HCT116 (cell line): ENCODE results near the gene DNMT3B. TPM values are rescaled to one million over a fixed set of nuclear protein-coding genes. Genes with fewer than 3 reads are reported as not detected.

Experiments used
- ATAC-seq: fragments of 200-7000 bp; cut with Tn5 transposase; 2 replicates; pipeline ENCODE4 v1.9.1; 2020; ENCODE audit warnings: mild to moderate bottlenecking, moderate library complexity
- BruUV-seq: library from RNA; stranded (reverse); fragments of 400-500 nt; replicated peaks from 2 replicates; lab custom pipeline; 2021; lab: Mats Ljungman, UMichigan
- CTCF ChIA-PET: fragments of 300-600 bp; sonication (Branson Sonifier 250); formaldehyde crosslinking; loops from one replicate; lab custom pipeline; 2021; ENCODE audit warnings: antibody characterized with exemption; lab: Charles Lee
- POLR2A ChIA-PET: fragments of 300-600, 350-600 bp; sonication (Branson Sonifier 250); formaldehyde crosslinking; loops from one replicate; lab custom pipeline; 2021; ENCODE audit warnings: antibody characterized with exemption; lab: Charles Lee
- RAD21 ChIA-PET, 2 experiments: fragments of 300-600 bp; sonication (Branson Sonifier 250); formaldehyde crosslinking; loops; one replicate each; lab custom pipeline; 2023; ENCODE audit warnings: low total read pairs in 2 of 2; ENCODE audit not compliant: uncharacterized antibody in 2 of 2, unreplicated experiment in 2 of 2, low non-redundant PET in 1 of 2; lab: Charles Lee
- DNase-seq: peaks from one replicate; pipeline ENCODE4 v3.0.0-alpha.2; 2010; ENCODE audit warnings: low read depth, low spot score
- H2AFZ ChIP-seq: fragments of 200-600 bp; shearing (Covaris generic), sonication (generic); 2 replicates; pipeline ENCODE4 v1.6.1; 2017; ENCODE audit warnings: low read depth, mixed run types, mixed read lengths, antibody characterized with exemption, low read length; ENCODE audit not compliant: poor library complexity, severe bottlenecking
- H3K27ac ChIP-seq: 2 replicates; pipeline ENCODE4 v1.5.1; 2012; ENCODE audit warnings: low read depth, low read length
- H3K27me3 ChIP-seq: fragments of 200-600 bp; sonication (generic); 2 replicates; pipeline ENCODE4 v1.6.1; 2016; ENCODE audit warnings: mixed run types, low read length, mixed read lengths; ENCODE audit not compliant: insufficient read depth
- H3K36me3 ChIP-seq, 2 experiments: fragments of 200-500 bp in 1 of 2; fragments of 200-600 bp in 1 of 2; sonication (Bioruptor generic) in 1 of 2; sonication (generic) in 1 of 2; 2 replicates each; pipeline versions ENCODE4 v1.5.1 to v1.6.1; 2014 to 2016; ENCODE audit warnings: low read length in 2 of 2, inconsistent platforms in 1 of 2, mixed read lengths in 1 of 2, mixed run types in 1 of 2; ENCODE audit not compliant: insufficient read depth in 2 of 2, control insufficient read depth in 1 of 2
- H3K4me1 ChIP-seq, 2 experiments: fragments of 200-600 bp in 1 of 2; sonication (generic) in 1 of 2; 2 replicates each; pipeline versions ENCODE4 v1.5.1 to v1.6.1; 2012 to 2017; ENCODE audit warnings: low read length in 2 of 2, inconsistent platforms in 1 of 2, mild to moderate bottlenecking in 1 of 2, mixed read lengths in 1 of 2, mixed run types in 1 of 2, moderate library complexity in 1 of 2; ENCODE audit not compliant: insufficient read depth in 2 of 2, control insufficient read depth in 1 of 2
- H3K4me2 ChIP-seq: fragments of 200-600 bp; sonication (generic); 2 replicates; pipeline ENCODE4 v1.6.1; 2017; ENCODE audit warnings: mixed run types, low read length, mixed read lengths
- H3K4me3 ChIP-seq, 2 experiments: fragments of 200-600 bp in 1 of 2; sonication (generic) in 1 of 2; replicated peaks in 1 of 2; 2 replicates each; pipeline ENCODE4 v1.5.1; 2011 to 2016; ENCODE audit warnings: low read length in 2 of 2, control low read depth in 1 of 2, low read depth in 1 of 2, mild to moderate bottlenecking in 1 of 2, mixed read lengths in 1 of 2, mixed run types in 1 of 2
- H3K79me2 ChIP-seq: fragments of 200-600 bp; sonication (generic); 2 replicates; pipeline ENCODE4 v1.6.1; 2017; ENCODE audit warnings: mild to moderate bottlenecking, mixed run types, low read length, moderate library complexity, mixed read lengths; ENCODE audit not compliant: insufficient read depth
- H3K9ac ChIP-seq: fragments of 200-600 bp; sonication (generic); 2 replicates; pipeline ENCODE4 v1.6.1; 2016; ENCODE audit warnings: low read length, mixed read lengths
- H3K9me2 ChIP-seq: fragments of 200-600 bp; sonication (generic), shearing (Covaris generic); 2 replicates; pipeline ENCODE4 v1.6.1; 2017; ENCODE audit warnings: mixed run types, mild to moderate bottlenecking, moderate library complexity; ENCODE audit not compliant: insufficient read depth
- H3K9me3 ChIP-seq, 2 experiments: fragments of 200-500 bp in 1 of 2; fragments of 200-600 bp in 1 of 2; sonication (Bioruptor generic) in 1 of 2; sonication (generic) in 1 of 2; 2 replicates each; pipeline ENCODE4 v1.6.1; 2014 to 2017; ENCODE audit warnings: low read length in 2 of 2, mixed read lengths in 2 of 2, inconsistent platforms in 1 of 2, low read depth in 1 of 2, mild to moderate bottlenecking in 1 of 2, mixed run types in 1 of 2, moderate library complexity in 1 of 2; ENCODE audit not compliant: control insufficient read depth in 1 of 2, insufficient read depth in 1 of 2
- H4K20me1 ChIP-seq: fragments of 200-600 bp; sonication (generic), shearing (Covaris generic); 2 replicates; pipeline ENCODE4 v1.6.1; 2017; ENCODE audit warnings: mixed run types, mild to moderate bottlenecking, moderate library complexity; ENCODE audit not compliant: insufficient read depth
- ATF3 ChIP-seq: IDR thresholded peaks from 2 replicates; pipeline ENCODE4 v1.6.1; 2012
- CBX3 ChIP-seq: IDR thresholded peaks from 2 replicates; pipeline ENCODE4 v1.6.1; 2012; ENCODE audit warnings: low read depth
- CEBPB ChIP-seq: IDR thresholded peaks from 2 replicates; pipeline ENCODE4 v1.6.1; 2012; ENCODE audit warnings: low read depth
- EGR1 ChIP-seq: IDR thresholded peaks from 2 replicates; pipeline ENCODE4 v1.6.1; 2012; ENCODE audit warnings: low read depth
- ELF1 ChIP-seq: IDR thresholded peaks from 2 replicates; pipeline ENCODE4 v1.6.1; 2012; ENCODE audit warnings: low read depth, borderline replicate concordance
- EZH2 ChIP-seq: fragments of 200-600 bp; sonication (generic); IDR thresholded peaks from 2 replicates; pipeline ENCODE4 v1.6.1; 2017; ENCODE audit warnings: antibody characterized with exemption, mixed run types
- EZH2phosphoT487 ChIP-seq: fragments of 200-600 bp; IDR thresholded peaks from 2 replicates; pipeline ENCODE4 v1.6.1; 2018; ENCODE audit warnings: antibody characterized with exemption, borderline replicate concordance
- FOSL1 ChIP-seq: IDR thresholded peaks from 2 replicates; pipeline ENCODE4 v1.6.1; 2012; ENCODE audit warnings: low read depth
- JUND ChIP-seq: IDR thresholded peaks from 2 replicates; pipeline ENCODE4 v1.6.1; 2012
- POLR2A ChIP-seq: IDR thresholded peaks from 2 replicates; pipeline ENCODE4 v1.7.0; 2011; ENCODE audit warnings: borderline replicate concordance; ENCODE audit not compliant: insufficient read depth, insufficient read length; ENCODE audit errors: extremely low read depth
- POLR2AphosphoS5 ChIP-seq: IDR thresholded peaks from 2 replicates; pipeline ENCODE4 v1.6.1; 2011; ENCODE audit warnings: mild to moderate bottlenecking, low read depth, low read length, moderate library complexity
- RAD21 ChIP-seq: IDR thresholded peaks from 2 replicates; pipeline ENCODE4 v1.6.1; 2012; ENCODE audit warnings: low read depth, mild to moderate bottlenecking
- SIN3A ChIP-seq: IDR thresholded peaks from 2 replicates; pipeline ENCODE4 v1.6.1; 2012; ENCODE audit warnings: low read depth
- SP1 ChIP-seq: IDR thresholded peaks from 2 replicates; pipeline ENCODE4 v1.6.1; 2012; ENCODE audit warnings: low read depth
- YY1 ChIP-seq: IDR thresholded peaks from 2 replicates; pipeline ENCODE4 v1.6.1; 2011; ENCODE audit warnings: low read length, low read depth, moderate library complexity, mild to moderate bottlenecking; ENCODE audit not compliant: insufficient replicate concordance; ENCODE audit errors: extremely low read depth
- ZBTB33 ChIP-seq: IDR thresholded peaks from 2 replicates; pipeline ENCODE4 v1.6.1; 2011; ENCODE audit warnings: mild to moderate bottlenecking, low read length, moderate library complexity; ENCODE audit not compliant: insufficient replicate concordance; ENCODE audit errors: extremely low read depth
- ZFX ChIP-seq: fragments of 450-650 bp; IDR thresholded peaks from 2 replicates; pipeline ENCODE4 v1.6.1; 2017
- intact Hi-C: fragments of 100-400 bp; cut with micrococcal nuclease; formaldehyde crosslinking; loops from 2 replicates; pipeline ENCODE4 v1.10.0; 2022
- total RNA-seq: library from RNA; stranded (reverse); gene quantifications from one replicate; pipeline ENCODE4 v1.2.1, GENCODE V29; 2021; ENCODE audit not compliant: unreplicated experiment
- TF ChIP-seq, protein P1 (sequence below): IDR thresholded peaks from 2 replicates; pipeline ENCODE4 v1.6.1; 2012
- TF ChIP-seq, protein P2 (sequence below), 3 experiments: fragments of 200-600 bp in 1 of 3; sonication (generic) in 1 of 3; IDR thresholded peaks in 2 of 3; conservative IDR thresholded peaks in 1 of 3; 2 replicates each; pipeline ENCODE4 v1.5.1; 2012 to 2017; ENCODE audit warnings: low read depth in 2 of 3, low read length in 2 of 3, antibody characterized with exemption in 1 of 3, borderline replicate concordance in 1 of 3, control low read depth in 1 of 3, mild to moderate bottlenecking in 1 of 3, mixed read lengths in 1 of 3, mixed run types in 1 of 3, moderate library complexity in 1 of 3; ENCODE audit not compliant: insufficient read depth in 1 of 3

DNMT3B gene
- total RNA-seq, 1 experiment from 2014 or later: 22.2 TPM

- ChIA-PET CTCF (interaction anchor here (1.3 to 1.4 kb wide), 2 partner anchors 16 to 99 kb away, joined by 3 to 4 read pairs; partner anchors contain the start of gene C20orf203), POLR2A (interaction anchor here (0.6 to 1.0 kb wide), 2 partner anchors 25 to 31 kb away, joined by 4 read pairs; no protein-coding TSS in a partner anchor), RAD21 (no interaction called here)
- Histone ChIP-seq H2AFZ (no peak overlapping the region), H3K27ac (no peak overlapping the region), H3K36me3 (no peaks in the 10 kb centered on the region), H3K79me2 (peaks cover 84% of the 10 kb centered on the region), H3K4me1 (peaks cover 21 to 31% of the 10 kb centered on the region in 2 experiments), H3K27me3 (no peaks in the 10 kb centered on the region), H3K4me3 (no peak overlapping the region), H4K20me1 (no peaks in the 10 kb centered on the region), H3K9me3 (no peaks in the 10 kb centered on the region), H3K9me2 (no peaks in the 10 kb centered on the region), H3K4me2 (no peak overlapping the region), H3K9ac (no peak overlapping the region)
- BruUV-seq: no TSS peak
- ATAC-seq (no peak), DNase-seq (no peak)
- intact Hi-C loops: loop anchor here (10.0 kb wide), 1 partner anchor 248 kb away; no protein-coding TSS in a partner anchor
- TF ChIP-seq ZFX: no peak
- no peak for TF ChIP-seq EGR1
- no peak for TF ChIP-seq YY1
- TF ChIP-seq ELF1: no peak
- TF ChIP-seq, protein P1, sequence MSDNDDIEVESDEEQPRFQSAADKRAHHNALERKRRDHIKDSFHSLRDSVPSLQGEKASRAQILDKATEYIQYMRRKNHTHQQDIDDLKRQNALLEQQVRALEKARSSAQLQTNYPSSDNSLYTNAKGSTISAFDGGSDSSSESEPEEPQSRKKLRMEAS: no peak
- TF ChIP-seq POLR2AphosphoS5: no peak
- no peak for TF ChIP-seq RAD21
- TF ChIP-seq POLR2A: no peak
- TF ChIP-seq ATF3: no peak
- no peak for TF ChIP-seq FOSL1
- TF ChIP-seq CEBPB: no peak
- no peak for TF ChIP-seq EZH2
- no peak for TF ChIP-seq SP1
- TF ChIP-seq EZH2phosphoT487: no peak
- no peak for TF ChIP-seq ZBTB33
- TF ChIP-seq, protein P2, sequence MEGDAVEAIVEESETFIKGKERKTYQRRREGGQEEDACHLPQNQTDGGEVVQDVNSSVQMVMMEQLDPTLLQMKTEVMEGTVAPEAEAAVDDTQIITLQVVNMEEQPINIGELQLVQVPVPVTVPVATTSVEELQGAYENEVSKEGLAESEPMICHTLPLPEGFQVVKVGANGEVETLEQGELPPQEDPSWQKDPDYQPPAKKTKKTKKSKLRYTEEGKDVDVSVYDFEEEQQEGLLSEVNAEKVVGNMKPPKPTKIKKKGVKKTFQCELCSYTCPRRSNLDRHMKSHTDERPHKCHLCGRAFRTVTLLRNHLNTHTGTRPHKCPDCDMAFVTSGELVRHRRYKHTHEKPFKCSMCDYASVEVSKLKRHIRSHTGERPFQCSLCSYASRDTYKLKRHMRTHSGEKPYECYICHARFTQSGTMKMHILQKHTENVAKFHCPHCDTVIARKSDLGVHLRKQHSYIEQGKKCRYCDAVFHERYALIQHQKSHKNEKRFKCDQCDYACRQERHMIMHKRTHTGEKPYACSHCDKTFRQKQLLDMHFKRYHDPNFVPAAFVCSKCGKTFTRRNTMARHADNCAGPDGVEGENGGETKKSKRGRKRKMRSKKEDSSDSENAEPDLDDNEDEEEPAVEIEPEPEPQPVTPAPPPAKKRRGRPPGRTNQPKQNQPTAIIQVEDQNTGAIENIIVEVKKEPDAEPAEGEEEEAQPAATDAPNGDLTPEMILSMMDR (IDR thresholded peaks at IDR 0.05 in 2 of 3, conservative IDR thresholded peaks at IDR 0.05 in 1 of 3; ENCODE audit: borderline replicate concordance in 1 of 3, insufficient read depth in 1 of 3, low read depth in 2 of 3, low read length in 2 of 3): no peak
- TF ChIP-seq JUND: no peak
- TF ChIP-seq CBX3: no peak
- no peak for TF ChIP-seq SIN3A
Measured at GRCh38 chr20:32773223-32773622, 11.0 kb downstream of the DNMT3B start.
